ENCODE measurements around the gene DPH1. TPM values are rescaled to one million over a fixed set of nuclear protein-coding genes. Genes with fewer than 3 reads are reported as not detected.

DPH1 gene
- total RNA-seq, 4 donors from 2014 or later, result 27.4 to 41.8 (median 38.3) TPM

- WGBS, result 0% methylated on average over 16 of the region's 47 CpGs
- Histone ChIP-seq H3K4me3 (peak within 1 kb of the TSS; percentile 53 to 65 (median 60)), H3K27ac (replicated peaks in 1 of 4) (peak within 1 kb of the TSS in 3 of 4 donors; percentile 6 to 36 (median 25)), H3K27me3 (peaks cover 10 to 68% (median 19%) of the 10 kb centered on the region in 4 donors), H3K9me3 (no peaks in the 10 kb centered on the region), H3K4me1 (peaks cover 29 to 45% (median 41%) of the 10 kb centered on the region in 4 donors), H3K36me3 (no peaks in the 10 kb centered on the region)
- intact Hi-C loops (cut with DNase I), result no loop called here
- DNase-seq (ENCODE audit: extremely low spot score), result no peak
- TF ChIP-seq POLR2A (IDR thresholded peaks at IDR 0.05; ENCODE audit: low read depth) (no peak), CTCF (IDR thresholded peaks at IDR 0.05) (no peak), EP300 (IDR thresholded peaks at IDR 0.05) (no peak), POLR2AphosphoS5 (IDR thresholded peaks at IDR 0.05) (no peak)
Measured at GRCh38 chr17:2025220-2025621, 4.7 kb upstream of the DPH1 start, which contains the start of gene RTN4RL1. Gene RTN4RL1, minus strand, starts transcription at chr17:2025334. Its CDS starts 469 bp downstream, at chr17:2024865.

GRCh38 chr17:2025622-2026309 lies 4.2 kb upstream of the DPH1 start:
- Histone ChIP-seq H3K27ac (replicated peaks in 1 of 4) (peak overlapping the region in 3 of 4 donors; percentile 5 to 36 (median 25)), H3K27me3 (peaks cover 10 to 68% (median 19%) of the 10 kb centered on the region in 4 donors), H3K9me3 (no peaks in the 10 kb centered on the region), H3K36me3 (no peaks in the 10 kb centered on the region), H3K4me3 (peak overlapping the region; percentile 53 to 65 (median 60)), H3K4me1 (peaks cover 32 to 49% (median 43%) of the 10 kb centered on the region in 4 donors)
- DNase-seq (ENCODE audit: extremely low spot score), result no peak
- intact Hi-C loops (cut with DNase I), result loop anchor here (1.0 kb wide), 1 partner anchor 116 kb away; no protein-coding TSS in a partner anchor
- under 1% methylated on average over 36 of the region's 55 CpGs for WGBS
- TF ChIP-seq POLR2AphosphoS5 (IDR thresholded peaks at IDR 0.05) (peak in 1 of 2 donors; percentile 19), CTCF (IDR thresholded peaks at IDR 0.05) (peak; percentile 64 to 72 (median 66)), EP300 (IDR thresholded peaks at IDR 0.05) (no peak), POLR2A (IDR thresholded peaks at IDR 0.05; ENCODE audit: low read depth) (no peak)

- DNase-seq (ENCODE audit: extremely low spot score), result no peak
- Histone ChIP-seq H3K4me3 (no peak overlapping the region), H3K9me3 (no peaks in the 10 kb centered on the region), H3K27ac (replicated peaks in 1 of 4) (no peak overlapping the region), H3K36me3 (peaks cover 0 to 4% (median 2%) of the 10 kb centered on the region in 4 donors), H3K27me3 (peaks cover 10 to 65% (median 19%) of the 10 kb centered on the region in 4 donors), H3K4me1 (peaks cover 43 to 67% (median 60%) of the 10 kb centered on the region in 4 donors)
- intact Hi-C loops (cut with DNase I), result no loop called here
- 53% methylated on average over 11 of the region's 11 CpGs for WGBS
- no peak for TF ChIP-seq POLR2AphosphoS5 (IDR thresholded peaks at IDR 0.05)
- no peak for TF ChIP-seq EP300 (IDR thresholded peaks at IDR 0.05)
- no peak for TF ChIP-seq CTCF (IDR thresholded peaks at IDR 0.05)
- no peak for TF ChIP-seq POLR2A (IDR thresholded peaks at IDR 0.05; ENCODE audit: low read depth)
Measured at GRCh38 chr17:2027528-2028233, 2.3 kb upstream of the DPH1 start.

DNA sequence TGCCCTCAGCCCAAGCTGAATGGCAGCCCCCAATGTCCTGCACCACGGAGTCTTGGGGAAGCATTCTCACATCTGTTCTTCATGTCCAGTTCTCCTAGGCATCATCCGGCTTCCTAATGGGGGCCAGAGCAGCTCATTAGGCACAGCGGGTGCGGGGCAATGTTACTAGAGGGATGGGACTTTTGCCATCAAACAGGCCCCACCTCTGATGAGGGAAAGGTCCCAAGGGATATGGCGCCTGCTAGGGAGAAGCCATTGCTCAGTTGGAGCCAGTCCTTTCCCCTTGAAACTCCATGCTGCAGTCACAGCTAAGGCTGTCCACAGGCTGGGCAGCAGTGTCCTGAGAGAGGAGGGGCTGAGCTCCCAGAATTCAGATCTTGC lies 1.7 kb upstream of the DPH1 start:
- Histone ChIP-seq H3K4me3 (no peak overlapping the region), H3K4me1 (peaks cover 43 to 67% (median 62%) of the 10 kb centered on the region in 4 donors), H3K9me3 (no peaks in the 10 kb centered on the region), H3K27me3 (peaks cover 10 to 61% (median 16%) of the 10 kb centered on the region in 4 donors), H3K27ac (replicated peaks in 1 of 4) (no peak overlapping the region), H3K36me3 (peaks cover 0 to 5% (median 2%) of the 10 kb centered on the region in 4 donors)
- no peak for TF ChIP-seq CTCF (IDR thresholded peaks at IDR 0.05)
- TF ChIP-seq POLR2A (IDR thresholded peaks at IDR 0.05; ENCODE audit: low read depth), result no peak
- no peak for TF ChIP-seq POLR2AphosphoS5 (IDR thresholded peaks at IDR 0.05)
- no peak for TF ChIP-seq EP300 (IDR thresholded peaks at IDR 0.05)
- no peak for DNase-seq (ENCODE audit: extremely low spot score)
- 82% methylated on average over 3 of the region's 5 CpGs for WGBS
- intact Hi-C loops (cut with DNase I), result no loop called here

Data from esophagus muscularis mucosa (tissue), 4 donors.